ENCODE measurements around the gene ADAMTSL2. TPM values are rescaled to one million over a fixed set of nuclear protein-coding genes. Genes with fewer than 3 reads are reported as not detected.

ADAMTSL2 gene
- total RNA-seq, 3 donors from 2014 or later (not counting 1 experiment from before 2014, with no cell fraction given), result not detected

GRCh38 chr9:133583586-133583985 is 49.1 kb downstream of the ADAMTSL2 start:
- Mint-ChIP-seq H3K9me3 (no peaks in the 10 kb centered on the region), H3K27ac (no peak overlapping the region), H3K4me1 (peaks cover 0 to 5% of the 10 kb centered on the region in 2 donors), H3K36me3 (no peaks in the 10 kb centered on the region), H3K4me3 (no peak overlapping the region), H3K27me3 (ENCODE audit: low read depth in 2 of 2) (peaks cover 30 to 35% of the 10 kb centered on the region in 2 donors)
- Histone ChIP-seq H3K27ac (ENCODE audit: low read length) (no peak overlapping the region), H3K9me3 (ENCODE audit: control insufficient read depth, insufficient read depth, low read length) (no peaks in the 10 kb centered on the region), H3K36me3 (ENCODE audit: control insufficient read depth, insufficient read depth, low read length) (no peaks in the 10 kb centered on the region), H3K4me1 (ENCODE audit: control insufficient read depth, insufficient read depth, low read length) (peaks cover 6% of the 10 kb centered on the region), H3K4me3 (ENCODE audit: low read length) (no peak overlapping the region), H3K27me3 (ENCODE audit: control insufficient read depth, insufficient read depth, low read length) (peaks cover 13% of the 10 kb centered on the region)
- DNase-seq (no peak), ATAC-seq (no peak)
- no peak for TF ChIP-seq CTCF (IDR thresholded peaks at IDR 0.05)
- intact Hi-C loops (cut with micrococcal nuclease), result no loop called here
- 84% methylated on average over 23 of the region's 23 CpGs for whole genome bisulfite sequencing (ENCODE audit: insufficient coverage)

GRCh38 chr9:133584167-133584558 is 49.7 kb downstream of the ADAMTSL2 start:
- intact Hi-C loops (cut with micrococcal nuclease), result no loop called here
- Mint-ChIP-seq H3K27ac (no peak overlapping the region), H3K4me1 (peaks cover 0 to 5% of the 10 kb centered on the region in 2 donors), H3K36me3 (no peaks in the 10 kb centered on the region), H3K9me3 (no peaks in the 10 kb centered on the region), H3K4me3 (no peak overlapping the region), H3K27me3 (ENCODE audit: low read depth in 2 of 2) (peaks cover 30 to 35% of the 10 kb centered on the region in 2 donors)
- ATAC-seq (no peak), DNase-seq (no peak)
- no peak overlapping the region for H3K4me3 ChIP-seq (ENCODE audit: low read length)
- H3K27me3 ChIP-seq (ENCODE audit: control insufficient read depth, insufficient read depth, low read length), result peaks cover 13% of the 10 kb centered on the region
- H3K27ac ChIP-seq (ENCODE audit: low read length), result no peak overlapping the region
- H3K36me3 ChIP-seq (ENCODE audit: control insufficient read depth, insufficient read depth, low read length), result no peaks in the 10 kb centered on the region
- H3K9me3 ChIP-seq (ENCODE audit: control insufficient read depth, insufficient read depth, low read length), result no peaks in the 10 kb centered on the region
- H3K4me1 ChIP-seq (ENCODE audit: control insufficient read depth, insufficient read depth, low read length), result peaks cover 6% of the 10 kb centered on the region
- TF ChIP-seq CTCF (IDR thresholded peaks at IDR 0.05), result no peak
- WGBS (ENCODE audit: insufficient coverage), result 85% methylated on average over 5 of the region's 5 CpGs

GRCh38 chr9:133584559-133585476 is 50.3 kb downstream of the ADAMTSL2 start:
- Mint-ChIP-seq H3K9me3 (no peaks in the 10 kb centered on the region), H3K4me1 (peaks cover 0 to 5% of the 10 kb centered on the region in 2 donors), H3K4me3 (no peak overlapping the region), H3K36me3 (no peaks in the 10 kb centered on the region), H3K27me3 (ENCODE audit: low read depth in 2 of 2) (peaks cover 30 to 35% of the 10 kb centered on the region in 2 donors), H3K27ac (no peak overlapping the region)
- 12% methylated on average over 28 of the region's 28 CpGs for whole genome bisulfite sequencing (ENCODE audit: insufficient coverage)
- no peak for TF ChIP-seq CTCF (IDR thresholded peaks at IDR 0.05)
- H3K36me3 ChIP-seq (ENCODE audit: control insufficient read depth, insufficient read depth, low read length), result no peaks in the 10 kb centered on the region
- no peak for DNase-seq
- H3K9me3 ChIP-seq (ENCODE audit: control insufficient read depth, insufficient read depth, low read length), result no peaks in the 10 kb centered on the region
- H3K27me3 ChIP-seq (ENCODE audit: control insufficient read depth, insufficient read depth, low read length), result peaks cover 13% of the 10 kb centered on the region
- peaks cover 6% of the 10 kb centered on the region for H3K4me1 ChIP-seq (ENCODE audit: control insufficient read depth, insufficient read depth, low read length)
- intact Hi-C loops (cut with micrococcal nuclease), result no loop called here
- ATAC-seq, result no peak
- H3K27ac ChIP-seq (ENCODE audit: low read length), result no peak overlapping the region
- H3K4me3 ChIP-seq (ENCODE audit: low read length), result no peak overlapping the region

Measured in natural killer cell (primary cell).